ENCODE results near the gene RORB. TPM values are rescaled to one million over a fixed set of nuclear protein-coding genes. Genes with fewer than 3 reads are reported as not detected.

RORB gene
- total and polyA plus RNA-seq, 11 donors = 0.53 to 10.2 (median 3.4) TPM

DNA sequence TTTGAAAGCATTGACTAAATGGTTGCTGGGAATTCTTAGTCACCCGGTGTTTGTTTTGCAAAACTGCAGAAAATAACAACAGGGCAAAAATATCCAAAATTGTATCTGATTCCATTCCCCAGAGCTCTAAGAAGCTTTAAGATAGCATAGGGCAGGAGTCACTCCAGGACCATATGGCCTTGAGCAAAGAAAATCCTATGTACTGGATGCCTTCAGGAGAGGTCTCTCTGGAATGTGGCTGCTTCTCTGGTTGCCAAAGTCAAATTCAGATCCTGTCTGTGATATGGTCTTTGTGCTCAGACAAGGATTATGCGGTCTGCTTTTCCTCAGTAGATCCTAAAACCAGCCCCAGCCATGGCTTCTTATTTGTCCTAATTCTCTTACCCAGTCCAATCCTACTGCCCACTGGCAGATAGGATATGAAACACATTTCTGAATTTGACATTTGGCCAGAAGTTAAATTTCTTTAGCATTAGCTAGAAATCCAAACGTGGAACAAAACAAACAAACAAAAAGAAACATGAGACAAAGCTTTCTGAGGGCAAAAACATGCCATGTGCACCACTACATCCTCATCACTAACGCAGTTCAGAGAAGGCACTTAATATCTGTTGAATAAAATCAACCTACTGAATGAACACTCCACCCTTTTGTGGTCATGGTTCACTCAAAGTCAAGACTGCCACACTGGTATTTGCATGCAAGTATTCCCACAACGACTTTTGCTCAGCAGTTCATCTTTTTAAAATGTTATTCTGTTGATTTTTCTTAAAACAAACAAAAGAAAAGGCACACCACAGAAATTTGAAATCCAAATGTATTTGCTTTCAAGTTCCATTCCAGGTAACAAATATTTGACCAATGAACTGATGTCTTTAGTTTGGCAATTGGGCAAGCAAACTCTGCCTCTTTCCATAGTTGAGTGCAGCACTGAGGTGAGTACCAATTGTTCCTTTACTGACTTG, 224.8 kb downstream of the RORB start:
- intact Hi-C loops (cut with DNase I) = no loop called here
- WGBS, 4 donors = 68 to 72% (median 70%) methylated on average over 5 of the region's 5 CpGs
- Histone ChIP-seq H3K27me3 (peaks cover 0 to 5% (median 0%) of the 10 kb centered on the region in 9 donors), H3K27ac (no peak overlapping the region), H3K4me1 (no peaks in the 10 kb centered on the region), H3K36me3 (no peaks in the 10 kb centered on the region), H3K4me3 (no peak overlapping the region), H3K9me3 (no peaks in the 10 kb centered on the region)
- DNase-seq (no peak), ATAC-seq (no peak)
- TF ChIP-seq CTCF (IDR thresholded peaks at IDR 0.05) (no peak), POLR2A (IDR thresholded peaks at IDR 0.05) (no peak)

DNA sequence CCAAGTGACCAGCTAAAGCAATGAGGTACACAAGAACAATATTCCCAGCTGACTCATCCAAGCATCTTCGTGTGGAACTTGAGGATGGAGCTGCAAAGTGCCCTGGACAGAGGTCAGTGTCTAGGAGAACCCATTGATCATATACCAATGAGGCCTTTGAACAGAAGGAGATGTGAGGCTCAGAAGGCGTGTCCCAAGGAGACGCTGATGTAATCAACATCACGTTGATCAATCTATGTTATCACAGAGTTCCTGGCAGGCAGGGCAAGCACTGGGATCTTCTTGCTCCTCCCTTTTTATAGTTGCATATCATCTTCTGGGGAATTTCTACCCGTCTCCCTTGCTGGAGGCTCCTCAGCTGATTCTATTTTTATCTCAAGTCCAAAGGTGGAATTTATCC, 227.2 kb downstream of the RORB start:
- DNase-seq (no peak), ATAC-seq (no peak)
- H3K27me3 ChIP-seq = peaks cover 0 to 5% (median 0%) of the 10 kb centered on the region in 9 donors
- H3K4me1 ChIP-seq = no peaks in the 10 kb centered on the region
- H3K27ac ChIP-seq = no peak overlapping the region
- 61 to 69% (median 64%) methylated on average over 5 of the region's 5 CpGs for WGBS, 4 donors
- intact Hi-C loops (cut with DNase I) = no loop called here
- TF ChIP-seq POLR2A (IDR thresholded peaks at IDR 0.05) = no peak
- H3K9me3 ChIP-seq = no peaks in the 10 kb centered on the region
- H3K36me3 ChIP-seq = no peaks in the 10 kb centered on the region
- H3K4me3 ChIP-seq = no peak overlapping the region

- Histone ChIP-seq H3K9me3 (no peaks in the 10 kb centered on the region), H3K4me1 (no peaks in the 10 kb centered on the region), H3K27ac (no peak overlapping the region), H3K4me3 (no peak overlapping the region), H3K36me3 (no peaks in the 10 kb centered on the region), H3K27me3 (no peaks in the 10 kb centered on the region)
- no peak for DNase-seq
- ATAC-seq = no peak
- intact Hi-C loops (cut with DNase I) = no loop called here
- 86 to 95% (median 94%) methylated on average over 3 of the region's 3 CpGs for WGBS, 4 donors
- TF ChIP-seq POLR2A (IDR thresholded peaks at IDR 0.05) = no peak
- TF ChIP-seq CTCF (IDR thresholded peaks at IDR 0.05) = no peak
Measured at GRCh38 chr9:74726581-74726980, 229.4 kb downstream of the RORB start.

DNA sequence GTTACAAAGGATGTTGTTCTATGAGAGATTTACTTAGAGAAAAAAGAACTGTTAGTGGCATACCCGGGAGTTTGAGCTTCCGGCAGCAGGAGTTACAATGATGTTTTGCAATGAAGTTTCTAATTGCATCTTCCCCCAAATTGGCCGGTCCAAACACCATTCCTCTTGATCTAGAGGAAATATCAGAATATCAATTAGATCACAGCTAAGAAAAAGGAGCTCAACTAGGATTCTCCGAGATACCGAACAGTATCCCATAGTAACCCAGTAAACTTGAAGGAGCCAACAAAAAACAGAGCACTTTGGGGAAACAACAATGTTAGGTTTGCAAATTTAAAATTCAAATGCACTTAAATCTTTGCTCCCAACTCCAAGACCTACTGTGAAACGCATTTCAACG, 231.0 kb downstream of the RORB start:
- H3K27me3 ChIP-seq = no peaks in the 10 kb centered on the region
- no peak for ATAC-seq
- WGBS, 4 donors = 72 to 82% (median 76%) methylated on average over 7 of the region's 7 CpGs
- no peaks in the 10 kb centered on the region for H3K4me1 ChIP-seq
- H3K9me3 ChIP-seq = no peaks in the 10 kb centered on the region
- TF ChIP-seq POLR2A (IDR thresholded peaks at IDR 0.05) (no peak), CTCF (IDR thresholded peaks at IDR 0.05) (no peak)
- H3K36me3 ChIP-seq = no peaks in the 10 kb centered on the region
- no peak overlapping the region for H3K4me3 ChIP-seq
- H3K27ac ChIP-seq = no peak overlapping the region
- intact Hi-C loops (cut with DNase I) = no loop called here
- no peak for DNase-seq
